Right lobe of liver (tissue), 6 donors: Measurements from ENCODE around the gene COL18A1. TPM values are rescaled to one million over a fixed set of nuclear protein-coding genes. Genes with fewer than 3 reads are reported as not detected.

Experiments
- ATAC-seq, 4 donors: fragments of 200-7000 bp; cut with Tn5 transposase; one replicate each; pipeline ENCODE4 v1.9.1; 2020; ENCODE audit warnings: mild to moderate bottlenecking in 4 of 4, moderate library complexity in 4 of 4
- DNase-seq, 3 donors: peaks; one replicate each; pipeline ENCODE4 v3.0.0-alpha.2; 2020
- H3K27ac ChIP-seq, 3 donors: fragments of 200-600 bp; one replicate each; pipeline ENCODE4 v1.8.0; 2022
- H3K27me3 ChIP-seq, 2 donors: fragments of 200-600 bp; one replicate each; pipeline ENCODE4 v1.8.0; 2022
- H3K36me3 ChIP-seq, 4 donors: fragments of 200-600 bp; sonication (generic) in 1 of 4; one replicate each; pipeline versions ENCODE4 v1.5.1 to v1.8.0; 2017 to 2022; ENCODE audit warnings: control low read depth in 1 of 4
- H3K4me1 ChIP-seq, 4 donors: fragments of 200-600 bp; sonication (generic) in 1 of 4; one replicate each; pipeline versions ENCODE4 v1.5.1 to v1.8.0; 2017 to 2022; ENCODE audit warnings: control low read depth in 1 of 4
- H3K4me3 ChIP-seq, 3 donors: fragments of 200-600 bp; one replicate each; pipeline ENCODE4 v1.8.0; 2022
- H3K9me3 ChIP-seq, 4 donors: fragments of 200-600 bp; sonication (generic) in 1 of 4; one replicate each; pipeline versions ENCODE4 v1.5.1 to v1.8.0; 2017 to 2022; ENCODE audit warnings: control low read depth in 1 of 4
- CTCF ChIP-seq, 4 donors: fragments of 200-600 bp in 3 of 4; fragments of 450-650 bp in 1 of 4; IDR thresholded peaks; one replicate each; pipeline versions ENCODE4 v1.5.1 to v1.8.0; 2016 to 2022; ENCODE audit warnings: antibody characterized with exemption in 4 of 4, mild to moderate bottlenecking in 2 of 4
- POLR2A ChIP-seq: fragments of 450-650 bp; IDR thresholded peaks from one replicate; pipeline ENCODE4 v1.6.1; 2017; ENCODE audit warnings: antibody characterized with exemption, mild to moderate bottlenecking
- WGBS: methylation state at CpG from one replicate; pipeline ENCODE4 v1.1.6; 2018; ENCODE audit warnings: low coverage, low lambda C conversion rate; ENCODE audit not compliant: insufficient coverage; ENCODE audit errors: missing lambda C conversion rate; 5-methylcytosine and 5-hydroxymethylcytosine counted together
- intact Hi-C, 2 donors: fragments of 100-400 bp; cut with DNase I; formaldehyde crosslinking; loops; one replicate each; pipeline versions ENCODE4 v1.11.2 to v1.14.1; 2022
- total RNA-seq, 6 experiments: library from RNA; depleted of rRNA in 2 of 6; stranded (reverse); fragments of >200 nt in 2 of 6; fragmentation: NEBNext Ultra II Directional in 3 of 6; extraction: Animal tissue kit (Norgen Biotek cat#: 25700) in 3 of 6; gene quantifications; one replicate each; pipeline versions ENCODE4 v1.1.0 to v1.2.4, GENCODE V29; 2016 to 2023
- donor health status: DM: no; HTN: yes; CAD: no.
- donor health status: DM: no; HTN: no; CAD: no.
- donor health status: DM: no; HTN: no; CAD: no.
- donor health status: DM: no; HTN: yes; CAD: no.
- donor health status: DM: no; HTN: yes; CAD: no.

Gene COL18A1
- total RNA-seq, 6 experiments from 2014 or later = 261 to 487 (median 297) TPM

DNA sequence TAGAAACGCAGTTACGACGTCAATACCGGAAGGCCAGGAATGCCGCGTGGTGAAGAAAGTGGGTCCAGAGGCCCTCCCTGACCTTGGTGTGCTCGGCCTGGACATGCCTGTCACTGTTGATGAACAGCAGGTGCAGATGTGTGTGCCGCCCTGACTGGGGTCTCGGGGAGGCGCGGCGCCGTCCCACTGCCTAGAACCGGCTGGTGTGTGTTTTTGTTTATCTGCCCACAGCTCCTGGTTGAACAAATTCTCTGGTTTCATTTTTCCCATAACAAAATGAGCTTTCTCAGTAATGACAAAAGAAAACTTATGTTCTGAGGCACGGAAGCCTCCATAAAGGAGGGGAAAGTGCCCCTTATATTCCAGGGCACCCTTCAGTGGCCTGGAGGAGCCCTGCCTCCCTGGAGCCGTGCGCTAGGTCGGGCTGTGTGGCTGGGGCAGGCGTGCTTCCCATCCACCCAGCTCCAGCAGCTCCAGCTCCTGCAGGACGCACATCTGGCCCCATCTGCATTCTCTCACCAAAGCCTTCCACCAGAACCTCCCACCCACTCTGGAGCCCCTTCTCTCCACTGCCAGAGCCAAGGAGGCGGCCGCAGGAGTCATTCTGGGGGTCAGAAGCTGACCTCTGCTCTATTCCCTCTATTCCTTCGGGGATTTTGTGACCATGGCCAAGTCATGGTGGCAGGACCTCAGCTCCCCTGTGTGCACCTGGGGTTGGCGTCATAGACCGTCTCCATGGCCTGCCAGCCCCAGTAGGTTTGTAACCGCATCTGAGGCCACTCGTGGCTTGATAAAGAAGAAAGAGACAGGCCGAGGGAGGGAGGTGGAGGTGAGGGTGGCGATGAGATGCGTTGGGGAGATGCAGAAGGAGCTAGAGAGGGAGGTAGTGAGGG is 20.1 kb upstream of the COL18A1 start:
- Histone ChIP-seq H3K36me3 (no peaks in the 10 kb centered on the region), H3K4me3 (no peak overlapping the region), H3K27me3 (no peaks in the 10 kb centered on the region), H3K27ac (no peak overlapping the region), H3K9me3 (no peaks in the 10 kb centered on the region), H3K4me1 (no peaks in the 10 kb centered on the region)
- intact Hi-C loops = no loop called here
- ATAC-seq = no peak
- peak in 2 of 3 donors; percentile 8 to 33 for DNase-seq
- 77% methylated on average over 19 of the region's 30 CpGs for WGBS
- TF ChIP-seq POLR2A = no peak
- no peak for TF ChIP-seq CTCF (IDR thresholded peaks at IDR 0.05)

DNA sequence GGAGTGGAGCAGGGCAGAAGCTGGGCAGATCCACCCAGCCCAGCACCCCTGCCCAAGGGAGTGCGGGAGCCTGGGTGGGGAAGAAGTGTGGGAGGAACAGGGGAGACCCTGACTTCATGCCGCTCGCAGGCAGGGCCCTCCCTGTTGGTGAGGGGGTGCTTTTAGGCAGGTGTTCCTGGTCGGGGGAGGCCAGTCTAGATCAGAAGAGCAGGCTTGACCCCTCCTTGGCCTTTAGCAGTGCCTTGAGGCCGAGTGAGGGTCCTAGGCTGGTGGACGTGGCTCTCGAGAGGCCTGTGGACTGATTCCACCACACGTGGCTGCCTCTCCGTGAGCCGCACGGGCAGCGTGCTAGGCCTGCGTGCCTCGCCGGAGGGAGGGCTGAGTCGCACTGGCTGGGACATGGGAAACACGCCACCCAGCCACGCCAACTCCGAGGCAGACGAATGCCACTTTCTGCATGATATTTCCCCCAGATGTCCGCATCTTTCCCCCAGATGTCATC is 19.4 kb upstream of the COL18A1 start:
- Histone ChIP-seq H3K27ac (no peak overlapping the region), H3K27me3 (no peaks in the 10 kb centered on the region), H3K9me3 (no peaks in the 10 kb centered on the region), H3K4me1 (no peaks in the 10 kb centered on the region), H3K4me3 (no peak overlapping the region), H3K36me3 (no peaks in the 10 kb centered on the region)
- intact Hi-C loops = no loop called here
- whole genome bisulfite sequencing = 75% methylated on average over 2 of the region's 21 CpGs
- TF ChIP-seq POLR2A (no peak), CTCF (IDR thresholded peaks at IDR 0.05) (no peak)
- DNase-seq (peak; percentile 14 to 46 (median 40)), ATAC-seq (no peak)

DNA sequence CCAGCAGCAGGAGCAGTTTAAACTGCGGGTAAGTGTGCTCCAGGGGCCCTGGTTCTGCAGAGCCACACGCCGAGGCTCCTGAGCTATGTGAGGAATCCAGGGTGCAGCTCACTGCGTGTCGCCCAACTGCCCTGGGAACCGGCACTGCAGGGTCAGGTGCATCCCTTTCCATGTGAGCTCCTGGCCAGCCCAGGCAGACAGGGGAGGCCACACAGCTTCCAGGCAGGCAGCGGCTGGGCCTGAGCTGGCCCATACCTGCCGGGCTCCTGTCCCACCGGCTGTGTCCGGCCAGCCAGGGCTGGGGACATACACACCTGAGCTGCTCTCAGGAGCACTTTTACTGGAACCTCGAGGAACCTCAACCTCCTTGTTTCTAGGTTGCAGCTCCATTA is 18.6 kb upstream of the COL18A1 start:
- no CpG with 5 or more reads among the region's 11 CpGs for WGBS
- TF ChIP-seq POLR2A (no peak), CTCF (IDR thresholded peaks at IDR 0.05) (no peak)
- ATAC-seq = peak in 1 of 4 donors; percentile 3
- Histone ChIP-seq H3K4me1 (no peaks in the 10 kb centered on the region), H3K9me3 (no peaks in the 10 kb centered on the region), H3K27ac (no peak overlapping the region), H3K4me3 (no peak overlapping the region), H3K27me3 (no peaks in the 10 kb centered on the region), H3K36me3 (no peaks in the 10 kb centered on the region)
- peak; percentile 18 to 39 (median 39) for DNase-seq
- intact Hi-C loops = no loop called here

DNA sequence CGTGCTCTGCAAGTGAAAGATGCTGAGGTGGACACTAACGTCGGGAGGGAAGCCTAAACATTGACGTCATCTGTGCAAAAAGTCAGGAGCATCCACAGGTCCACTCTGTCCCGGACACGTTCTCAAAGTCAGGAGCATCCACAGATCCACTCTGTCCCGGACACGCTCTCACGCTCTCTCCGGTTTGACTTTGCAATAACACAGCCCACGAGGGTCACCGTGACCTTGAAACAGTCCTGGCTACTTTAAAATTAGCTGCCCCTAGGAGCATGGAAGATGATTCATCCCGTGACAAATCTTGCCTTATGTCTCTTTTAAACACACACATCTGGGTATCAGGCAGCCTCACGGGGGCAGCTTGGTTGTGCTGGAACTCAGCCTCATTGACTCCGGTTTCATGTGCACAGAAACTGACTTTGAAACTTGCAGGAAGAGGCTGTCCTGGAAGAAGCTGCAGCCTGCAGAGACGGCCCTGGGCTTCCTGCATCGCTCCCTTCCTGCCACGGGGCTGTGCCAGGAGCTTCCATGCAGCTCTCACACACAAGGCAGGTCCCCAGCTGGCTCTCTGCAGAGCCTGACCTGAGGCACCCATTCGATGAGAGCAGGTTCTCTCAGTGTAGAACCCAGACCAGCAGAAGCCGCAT is 18.1 kb upstream of the COL18A1 start:
- 42% methylated on average over 13 of the region's 20 CpGs for WGBS

More for the DNA sequence above, 18.1 kb upstream of the COL18A1 start:
- Histone ChIP-seq H3K36me3 (no peaks in the 10 kb centered on the region), H3K27me3 (no peaks in the 10 kb centered on the region), H3K27ac (no peak overlapping the region), H3K4me3 (no peak overlapping the region), H3K4me1 (no peaks in the 10 kb centered on the region), H3K9me3 (no peaks in the 10 kb centered on the region)
- DNase-seq (peak; percentile 34 to 50 (median 46)), ATAC-seq (peak; percentile 59 to 76 (median 64))
- intact Hi-C loops = no loop called here
- TF ChIP-seq POLR2A = no peak
- TF ChIP-seq CTCF (IDR thresholded peaks at IDR 0.05) = peak in 2 of 4 donors; percentile 2 to 12
